ENCODE measurements around the gene FGR.

FGR gene

GRCh38 chr1:27592931-27593677, 41.9 kb downstream of the FGR start:
- TF ChIP-seq FOXP2 (optimal IDR thresholded peaks at IDR 0.05; ENCODE audit: control extremely low read depth, extremely low read length, insufficient read depth): no peak
- TF ChIP-seq POLR2AphosphoS5 (IDR thresholded peaks at IDR 0.05; ENCODE audit: borderline replicate concordance, low read depth, low read length): no peak
- TF ChIP-seq EZH2 (IDR thresholded peaks at IDR 0.05): no peak
- Histone ChIP-seq H3K9ac (ENCODE audit: insufficient read length) (peak overlapping the region; percentile 19), H3K27ac (peak overlapping the region; percentile 86), H3K36me3 (ENCODE audit: insufficient read depth, low read length) (no peaks in the 10 kb centered on the region), H3K9me3 (ENCODE audit: low read depth, low read length) (no peaks in the 10 kb centered on the region), H3K4me3 (peak overlapping the region; percentile 58)
- no peak for DNase-seq (ENCODE audit: low read depth, low spot score)

- Histone ChIP-seq H3K27ac (peak overlapping the region; percentile 86), H3K36me3 (ENCODE audit: insufficient read depth, low read length) (no peaks in the 10 kb centered on the region), H3K9me3 (ENCODE audit: low read depth, low read length) (no peaks in the 10 kb centered on the region), H3K4me3 (peak overlapping the region; percentile 58), H3K9ac (ENCODE audit: insufficient read length) (no peak overlapping the region)
- DNase-seq (ENCODE audit: low read depth, low spot score): no peak
- TF ChIP-seq POLR2AphosphoS5 (IDR thresholded peaks at IDR 0.05; ENCODE audit: borderline replicate concordance, low read depth, low read length) (no peak), FOXP2 (optimal IDR thresholded peaks at IDR 0.05; ENCODE audit: control extremely low read depth, extremely low read length, insufficient read depth) (no peak), EZH2 (IDR thresholded peaks at IDR 0.05) (no peak)
Measured at GRCh38 chr1:27592232-27592930, 42.6 kb downstream of the FGR start.

DNA sequence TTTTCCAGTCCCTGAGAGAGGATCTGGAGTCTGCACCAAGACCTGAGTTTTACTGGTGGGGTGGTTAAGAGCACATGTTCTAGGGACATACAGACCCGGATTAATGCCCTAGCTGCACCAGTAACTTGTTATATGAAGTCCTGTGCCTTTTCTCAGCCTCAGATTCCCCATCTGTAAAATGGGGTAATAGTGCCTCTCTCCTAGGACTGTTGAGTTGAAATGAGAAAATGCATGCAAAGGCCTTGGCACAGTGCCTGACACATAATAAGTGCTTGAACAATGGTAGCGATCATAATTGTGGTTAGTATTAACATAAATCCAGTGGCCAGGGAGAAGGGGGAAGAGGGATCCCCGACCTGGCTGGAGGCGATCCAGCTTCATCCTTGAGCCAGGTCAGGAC, 43.4 kb downstream of the FGR start:
- TF ChIP-seq POLR2AphosphoS5 (IDR thresholded peaks at IDR 0.05; ENCODE audit: borderline replicate concordance, low read depth, low read length) (peak; percentile 29; the same call in 1 of the 2 replicates), EZH2 (IDR thresholded peaks at IDR 0.05) (no peak), FOXP2 (optimal IDR thresholded peaks at IDR 0.05; ENCODE audit: control extremely low read depth, extremely low read length, insufficient read depth) (no peak)
- Histone ChIP-seq H3K9ac (ENCODE audit: insufficient read length) (no peak overlapping the region), H3K27ac (peak overlapping the region; percentile 83; the same call in 1 of the 2 replicates), H3K9me3 (ENCODE audit: low read depth, low read length) (no peaks in the 10 kb centered on the region), H3K4me3 (no peak overlapping the region), H3K36me3 (ENCODE audit: insufficient read depth, low read length) (no peaks in the 10 kb centered on the region)
- DNase-seq (ENCODE audit: low read depth, low spot score): no peak

DNA sequence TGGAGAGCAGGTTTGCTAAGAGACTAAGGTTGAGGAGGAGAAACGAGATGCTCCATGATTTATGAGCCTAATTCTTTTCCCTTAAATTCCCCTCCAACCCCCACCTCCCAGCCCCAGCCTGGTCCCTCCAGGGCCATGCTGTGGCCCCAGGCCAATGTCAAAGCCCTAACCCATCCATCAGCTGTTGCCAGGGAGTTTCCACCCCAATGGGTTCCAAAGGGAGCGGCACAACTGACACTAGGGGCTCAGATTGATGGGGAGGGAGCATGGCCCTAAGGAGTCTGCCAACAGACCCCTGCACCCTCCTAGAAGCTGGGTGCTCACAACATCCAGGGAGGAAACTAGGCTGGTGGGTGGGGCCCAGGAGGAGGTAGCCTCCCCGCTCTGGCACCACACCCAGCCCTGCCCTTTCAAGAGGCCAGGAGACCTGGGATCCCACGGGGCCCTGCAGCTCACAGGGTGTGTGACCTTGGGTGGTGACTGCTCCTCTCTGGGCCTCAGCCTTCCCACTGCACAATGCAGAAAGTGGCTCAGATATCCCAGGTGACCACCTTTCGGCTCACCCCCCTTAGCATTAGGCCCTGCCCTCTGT, 44.0 kb downstream of the FGR start:
- no peaks in the 10 kb centered on the region for H3K36me3 ChIP-seq (ENCODE audit: insufficient read depth, low read length)
- no peak for DNase-seq (ENCODE audit: low read depth, low spot score)
- no peaks in the 10 kb centered on the region for H3K9me3 ChIP-seq (ENCODE audit: low read depth, low read length)
- no peak overlapping the region for H3K9ac ChIP-seq (ENCODE audit: insufficient read length)
- peak overlapping the region; percentile 57; the same call in 1 of the 2 replicates for H3K4me3 ChIP-seq
- TF ChIP-seq EZH2 (IDR thresholded peaks at IDR 0.05) (no peak), POLR2AphosphoS5 (IDR thresholded peaks at IDR 0.05; ENCODE audit: borderline replicate concordance, low read depth, low read length) (no peak), FOXP2 (optimal IDR thresholded peaks at IDR 0.05; ENCODE audit: control extremely low read depth, extremely low read length, insufficient read depth) (no peak)
- H3K27ac ChIP-seq: peak overlapping the region; percentile 83

GRCh38 chr1:27589841-27590426, 45.1 kb downstream of the FGR start:
- DNase-seq (ENCODE audit: low read depth, low spot score): no peak

GRCh38 chr1:27589441-27589840, 45.5 kb downstream of the FGR start:
- H3K9ac ChIP-seq (ENCODE audit: insufficient read length): peak overlapping the region; percentile 13
- no peaks in the 10 kb centered on the region for H3K36me3 ChIP-seq (ENCODE audit: insufficient read depth, low read length)
- peak overlapping the region; percentile 83 for H3K27ac ChIP-seq
- H3K4me3 ChIP-seq: peak overlapping the region; percentile 57; the same call in 1 of the 2 replicates
- H3K9me3 ChIP-seq (ENCODE audit: low read depth, low read length): no peaks in the 10 kb centered on the region
- DNase-seq (ENCODE audit: low read depth, low spot score): no peak
- TF ChIP-seq POLR2AphosphoS5 (IDR thresholded peaks at IDR 0.05; ENCODE audit: borderline replicate concordance, low read depth, low read length) (no peak), EZH2 (IDR thresholded peaks at IDR 0.05) (no peak), FOXP2 (optimal IDR thresholded peaks at IDR 0.05; ENCODE audit: control extremely low read depth, extremely low read length, insufficient read depth) (no peak)

More at GRCh38 chr1:27589841-27590426, 45.1 kb downstream of the FGR start:
- peak overlapping the region; percentile 57 for H3K4me3 ChIP-seq
- H3K36me3 ChIP-seq (ENCODE audit: insufficient read depth, low read length): no peaks in the 10 kb centered on the region
- peak overlapping the region; percentile 5 for H3K9ac ChIP-seq (ENCODE audit: insufficient read length)
- TF ChIP-seq FOXP2 (optimal IDR thresholded peaks at IDR 0.05; ENCODE audit: control extremely low read depth, extremely low read length, insufficient read depth) (peak; percentile 83), EZH2 (IDR thresholded peaks at IDR 0.05) (no peak), POLR2AphosphoS5 (IDR thresholded peaks at IDR 0.05; ENCODE audit: borderline replicate concordance, low read depth, low read length) (no peak)
- H3K27ac ChIP-seq: peak overlapping the region; percentile 83
- no peaks in the 10 kb centered on the region for H3K9me3 ChIP-seq (ENCODE audit: low read depth, low read length)

- Histone ChIP-seq H3K27ac (peak overlapping the region; percentile 83), H3K9me3 (ENCODE audit: low read depth, low read length) (no peaks in the 10 kb centered on the region), H3K4me3 (no peak overlapping the region), H3K36me3 (ENCODE audit: insufficient read depth, low read length) (no peaks in the 10 kb centered on the region), H3K9ac (ENCODE audit: insufficient read length) (no peak overlapping the region)
- TF ChIP-seq EZH2 (IDR thresholded peaks at IDR 0.05) (no peak), FOXP2 (optimal IDR thresholded peaks at IDR 0.05; ENCODE audit: control extremely low read depth, extremely low read length, insufficient read depth) (no peak), POLR2AphosphoS5 (IDR thresholded peaks at IDR 0.05; ENCODE audit: borderline replicate concordance, low read depth, low read length) (no peak)
- no peak for DNase-seq (ENCODE audit: low read depth, low spot score)
Measured at GRCh38 chr1:27588256-27589232, 46.4 kb downstream of the FGR start.
